Esophagus squamous epithelium (tissue), 4 donors: ENCODE results near the gene OCLN.

Experiments used
- POLR2A ChIP-seq, 4 donors: fragments of 450-650 bp; IDR thresholded peaks; one replicate each; pipeline ENCODE4 v1.6.1; 2017; ENCODE audit warnings: antibody characterized with exemption in 4 of 4, mild to moderate bottlenecking in 4 of 4, moderate library complexity in 3 of 4
- TF ChIP-seq, protein P1 (sequence below), 6 experiments: fragments of 450-650 bp in 4 of 6; fragments of 200-600 bp in 2 of 6; sonication (generic) in 2 of 6; IDR thresholded peaks; one replicate each; pipeline ENCODE4 v1.5.1; 2016 to 2019; ENCODE audit warnings: antibody characterized with exemption in 6 of 6, mild to moderate bottlenecking in 4 of 6, moderate library complexity in 4 of 6

DNA sequence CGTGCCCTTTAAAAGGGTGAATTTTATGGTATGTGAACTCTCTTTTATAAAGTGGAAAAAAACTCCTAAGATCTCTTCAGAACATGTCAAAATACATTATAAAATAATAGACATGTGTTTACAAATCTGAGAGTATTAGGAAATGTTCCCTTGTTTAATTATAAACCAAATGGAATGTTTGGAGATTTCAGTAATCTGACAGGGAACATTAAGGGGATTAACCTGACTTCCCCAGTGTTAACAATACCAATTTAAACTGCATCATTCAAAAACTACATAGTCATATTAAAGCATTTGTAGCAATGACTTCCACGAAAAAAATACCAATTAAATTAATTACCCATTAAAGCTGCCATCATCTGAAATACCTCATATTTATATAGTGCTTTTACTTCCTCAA lies 1.6 kb upstream of the OCLN start:
- TF ChIP-seq, protein P1, sequence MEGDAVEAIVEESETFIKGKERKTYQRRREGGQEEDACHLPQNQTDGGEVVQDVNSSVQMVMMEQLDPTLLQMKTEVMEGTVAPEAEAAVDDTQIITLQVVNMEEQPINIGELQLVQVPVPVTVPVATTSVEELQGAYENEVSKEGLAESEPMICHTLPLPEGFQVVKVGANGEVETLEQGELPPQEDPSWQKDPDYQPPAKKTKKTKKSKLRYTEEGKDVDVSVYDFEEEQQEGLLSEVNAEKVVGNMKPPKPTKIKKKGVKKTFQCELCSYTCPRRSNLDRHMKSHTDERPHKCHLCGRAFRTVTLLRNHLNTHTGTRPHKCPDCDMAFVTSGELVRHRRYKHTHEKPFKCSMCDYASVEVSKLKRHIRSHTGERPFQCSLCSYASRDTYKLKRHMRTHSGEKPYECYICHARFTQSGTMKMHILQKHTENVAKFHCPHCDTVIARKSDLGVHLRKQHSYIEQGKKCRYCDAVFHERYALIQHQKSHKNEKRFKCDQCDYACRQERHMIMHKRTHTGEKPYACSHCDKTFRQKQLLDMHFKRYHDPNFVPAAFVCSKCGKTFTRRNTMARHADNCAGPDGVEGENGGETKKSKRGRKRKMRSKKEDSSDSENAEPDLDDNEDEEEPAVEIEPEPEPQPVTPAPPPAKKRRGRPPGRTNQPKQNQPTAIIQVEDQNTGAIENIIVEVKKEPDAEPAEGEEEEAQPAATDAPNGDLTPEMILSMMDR (IDR thresholded peaks at IDR 0.05) = no peak
- TF ChIP-seq POLR2A (IDR thresholded peaks at IDR 0.05) = no peak
